Thyroid gland (tissue), 4 donors: ENCODE data around the gene EFL1. TPM values are rescaled to one million over a fixed set of nuclear protein-coding genes. Genes with fewer than 3 reads are reported as not detected.
"Not testable (repeated sequence)": the region's sequence is repeated elsewhere in the genome, so short reads cannot be mapped to it uniquely, and the experiment has no call there.

ENCODE experiments used
- DNase-seq, 2 donors: peaks; one replicate each; pipeline ENCODE4 v3.0.0-alpha.2; 2019
- H3K27ac ChIP-seq, 3 donors: fragments of 200-600 bp; sonication (generic); 1 replicate in 2 of 3; 2 replicates in 1 of 3; pipeline ENCODE4 v1.5.1; 2016 to 2019; ENCODE audit warnings: mild to moderate bottlenecking in 1 of 3, moderate library complexity in 1 of 3
- H3K27me3 ChIP-seq: fragments of 200-600 bp; sonication (generic); one replicate; pipeline ENCODE4 v1.5.1; 2019
- H3K36me3 ChIP-seq, 2 donors: fragments of 200-600 bp; sonication (generic); one replicate each; pipeline ENCODE4 v1.5.1; 2016 to 2019
- H3K4me1 ChIP-seq, 2 donors: fragments of 200-600 bp; sonication (generic); one replicate each; pipeline ENCODE4 v1.5.1; 2017 to 2019
- H3K4me3 ChIP-seq, 3 donors: fragments of 200-600 bp; sonication (generic); replicated peaks in 1 of 3; 1 replicate in 2 of 3; 2 replicates in 1 of 3; pipeline ENCODE4 v1.5.1; 2016; ENCODE audit warnings: mild to moderate bottlenecking in 1 of 3
- H3K9me3 ChIP-seq: fragments of 200-600 bp; sonication (generic); one replicate; pipeline ENCODE4 v1.5.1; 2017
- CTCF ChIP-seq, 6 experiments: fragments of 200-600 bp in 3 of 6; fragments of 450-650 bp in 3 of 6; sonication (generic) in 3 of 6; IDR thresholded peaks; one replicate each; pipeline ENCODE4 v1.5.1; 2016 to 2019; ENCODE audit warnings: antibody characterized with exemption in 6 of 6, mild to moderate bottlenecking in 2 of 6, inconsistent platforms in 1 of 6, moderate library complexity in 1 of 6
- POLR2A ChIP-seq, 2 donors: fragments of 450-650 bp; IDR thresholded peaks; one replicate each; pipeline ENCODE4 v1.6.1; 2017; ENCODE audit warnings: antibody characterized with exemption in 2 of 2, mild to moderate bottlenecking in 2 of 2, moderate library complexity in 1 of 2
- WGBS, 2 donors: methylation state at CpG; one replicate each; pipeline ENCODE4 v1.1.5; 2017; 5-methylcytosine and 5-hydroxymethylcytosine counted together
- intact Hi-C: fragments of 100-400 bp; cut with DNase I; formaldehyde crosslinking; loops from one replicate; pipeline ENCODE4 v1.15.1; 2023
- total RNA-seq, 4 donors: library from RNA; depleted of rRNA; stranded (reverse); fragments of >200 nt; gene quantifications; one replicate each; pipeline ENCODE4 v1.2.3, GENCODE V29; 2016

Gene EFL1
- total RNA-seq, 4 donors from 2014 or later, result 10.3 to 29.8 (median 17.5) TPM

DNA sequence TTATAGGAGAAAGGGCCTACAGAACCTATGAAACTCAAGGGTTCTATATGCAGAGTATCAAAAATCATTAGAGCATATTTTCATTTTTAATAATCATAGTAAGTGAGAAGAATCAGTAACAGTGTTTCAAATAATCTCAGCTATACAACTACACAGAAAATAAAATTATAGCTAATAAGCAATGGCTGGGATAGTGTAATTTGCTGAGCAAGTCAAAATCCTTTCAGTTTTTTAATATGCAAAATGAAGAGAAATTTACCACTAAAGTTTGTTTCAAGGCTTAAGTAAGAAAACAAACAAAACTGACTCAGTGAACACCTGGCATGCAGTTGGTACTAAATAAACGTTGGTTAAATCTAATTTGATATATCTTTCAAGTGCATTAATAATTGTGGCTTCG is 66.2 kb downstream of the EFL1 start:
- intact Hi-C loops, result loop anchor here (5.0 kb wide), 1 partner anchor 89 kb away; no protein-coding TSS in a partner anchor
- no peaks in the 10 kb centered on the region for H3K36me3 ChIP-seq
- WGBS, 2 donors, result 89 to 90% methylated on average over 2 of the region's 2 CpGs
- no peak for DNase-seq
- no peak for TF ChIP-seq POLR2A (IDR thresholded peaks at IDR 0.05)
- TF ChIP-seq CTCF (IDR thresholded peaks at IDR 0.05), result no peak
- no peaks in the 10 kb centered on the region for H3K9me3 ChIP-seq
- no peaks in the 10 kb centered on the region for H3K27me3 ChIP-seq
- H3K27ac ChIP-seq, result no peak overlapping the region
- H3K4me1 ChIP-seq, result peaks cover 0 to 3% of the 10 kb centered on the region in 2 donors
- H3K4me3 ChIP-seq, result no peak overlapping the region

DNA sequence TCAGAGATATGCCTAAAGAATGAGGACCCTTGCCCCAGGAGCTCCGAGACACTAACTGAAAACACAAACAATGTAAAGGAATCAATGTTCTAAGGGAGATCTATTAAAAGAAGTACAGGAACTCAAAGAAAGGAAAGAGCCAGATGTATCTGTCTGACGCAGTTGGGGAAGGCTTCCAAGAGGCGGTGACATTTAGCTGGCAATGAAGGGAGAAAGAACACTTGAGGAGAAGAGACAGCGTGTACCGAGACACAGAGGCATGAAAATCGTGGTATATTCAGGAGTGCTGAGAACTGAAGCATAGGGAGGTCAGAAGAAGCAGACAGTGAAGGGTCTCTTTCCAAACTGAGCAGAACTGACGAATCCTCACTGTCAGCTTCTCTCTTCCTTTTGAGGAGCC is 66.7 kb downstream of the EFL1 start:
- H3K4me1 ChIP-seq, H3K9me3 ChIP-seq, H3K27me3 ChIP-seq, H3K36me3 ChIP-seq, DNase-seq, H3K27ac ChIP-seq, H3K4me3 ChIP-seq: not testable (repeated sequence)
- WGBS, 2 donors, result 89 to 94% methylated on average over 7 of the region's 7 CpGs
- intact Hi-C loops, result loop anchor here (5.0 kb wide), 1 partner anchor 89 kb away; no protein-coding TSS in a partner anchor

DNA sequence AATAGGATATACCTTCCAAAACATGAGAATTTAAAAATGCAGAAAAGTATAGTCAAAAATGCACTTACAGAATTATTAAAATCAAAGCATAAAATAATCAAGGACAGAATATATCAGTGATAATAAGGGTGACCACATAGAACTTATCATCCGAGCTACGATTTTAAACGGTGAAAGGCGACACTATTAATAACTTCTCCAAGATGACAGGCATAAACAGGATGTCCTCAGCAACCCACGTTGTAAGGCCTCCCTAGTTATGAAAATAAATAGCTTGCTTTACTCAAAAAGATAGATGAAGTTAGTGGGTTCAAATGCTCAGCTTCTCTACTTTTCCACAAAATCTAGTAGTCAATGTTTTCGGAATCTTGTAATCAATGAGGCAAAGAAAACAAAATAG is 68.0 kb downstream of the EFL1 start:
- H3K27ac ChIP-seq, H3K9me3 ChIP-seq, H3K4me3 ChIP-seq, H3K27me3 ChIP-seq, H3K4me1 ChIP-seq, intact Hi-C loops, H3K36me3 ChIP-seq, DNase-seq: not testable (repeated sequence)
- WGBS, 2 donors, result 82 to 84% methylated on average over 6 of the region's 6 CpGs

DNA sequence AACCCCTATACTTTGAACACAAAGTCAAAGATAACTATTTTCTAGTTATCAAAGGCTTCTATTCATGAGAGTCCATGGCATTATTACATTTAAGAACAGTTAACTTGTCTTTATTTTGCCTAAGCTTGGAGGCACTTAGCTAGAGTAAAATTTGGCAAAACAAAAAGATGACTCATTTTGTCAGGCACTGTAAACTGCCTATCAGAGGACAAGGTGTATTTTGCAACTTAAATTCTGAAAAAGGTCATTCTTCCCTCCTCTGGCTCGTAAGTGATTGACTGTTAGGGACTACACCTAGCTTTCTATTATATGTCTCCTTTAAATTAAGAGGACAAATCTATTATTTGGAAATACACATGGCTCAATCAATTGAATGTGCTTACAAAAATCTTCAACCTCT is 69.1 kb downstream of the EFL1 start:
- H3K4me1 ChIP-seq, H3K4me3 ChIP-seq, H3K27ac ChIP-seq, H3K27me3 ChIP-seq, H3K36me3 ChIP-seq, intact Hi-C loops, H3K9me3 ChIP-seq, DNase-seq: not testable (repeated sequence)
- 80% methylated on average over 1 of the region's 1 CpG; no CpG with 5 or more reads in 1 of the 2 donors for WGBS, 2 donors

DNA sequence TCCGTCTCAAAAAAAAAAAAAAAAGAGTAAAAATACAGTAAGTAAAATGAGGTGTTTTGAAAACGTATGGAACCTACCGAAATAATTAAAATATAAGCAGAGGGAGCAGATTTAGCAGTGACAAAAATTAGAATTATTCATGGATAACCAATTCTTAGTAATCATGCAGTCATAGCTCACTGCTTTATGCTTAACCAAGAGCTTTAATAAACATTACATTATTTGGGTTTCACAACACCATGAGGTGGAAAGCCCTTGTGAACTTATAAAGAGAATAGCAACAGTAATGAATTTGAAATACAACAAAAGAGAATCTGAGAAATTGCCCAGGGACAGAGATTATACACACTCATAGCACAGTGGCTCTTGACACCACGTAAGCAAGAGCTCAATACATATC is 70.1 kb downstream of the EFL1 start:
- H3K27me3 ChIP-seq, H3K27ac ChIP-seq, H3K36me3 ChIP-seq, H3K9me3 ChIP-seq, DNase-seq, H3K4me1 ChIP-seq, H3K4me3 ChIP-seq, intact Hi-C loops: not testable (repeated sequence)
- WGBS, 2 donors, result 94 to 96% methylated on average over 4 of the region's 4 CpGs

- WGBS, 2 donors, result 90 to 91% methylated on average over 6 of the region's 6 CpGs
Observed at GRCh38 chr15:82186719-82187406, 75.7 kb downstream of the EFL1 start.

More at GRCh38 chr15:82186719-82187406, 75.7 kb downstream of the EFL1 start:
- intact Hi-C loops, result no loop called here
- Histone ChIP-seq H3K27me3 (no peaks in the 10 kb centered on the region), H3K36me3 (no peaks in the 10 kb centered on the region), H3K9me3 (no peaks in the 10 kb centered on the region), H3K4me3 (no peak overlapping the region), H3K27ac (no peak overlapping the region), H3K4me1 (peaks cover 9 to 12% of the 10 kb centered on the region in 2 donors)
- DNase-seq, result no peak
- TF ChIP-seq CTCF (IDR thresholded peaks at IDR 0.05), result no peak
- no peak for TF ChIP-seq POLR2A (IDR thresholded peaks at IDR 0.05)
